Lower leg skin (tissue), 4 donors: ENCODE results near the gene MAP4K2. TPM values are rescaled to one million over a fixed set of nuclear protein-coding genes. Genes with fewer than 3 reads are reported as not detected.

Source experiments
- DNase-seq, 2 donors: peaks; one replicate each; pipeline ENCODE4 v3.0.0-alpha.2; 2019; ENCODE audit warnings: low spot score in 2 of 2
- H3K4me3 ChIP-seq: fragments of 200-600 bp; sonication (generic); 2 replicates; pipeline ENCODE4 v1.5.1; 2017; ENCODE audit warnings: mild to moderate bottlenecking, low read depth; ENCODE audit not compliant: poor library complexity, severe bottlenecking
- CTCF ChIP-seq, 3 donors: fragments of 450-650 bp; IDR thresholded peaks; one replicate each; pipeline ENCODE4 v1.5.1; 2016; ENCODE audit warnings: antibody characterized with exemption in 3 of 3, mild to moderate bottlenecking in 3 of 3, moderate library complexity in 2 of 3
- POLR2A ChIP-seq, 2 donors: fragments of 450-650 bp; IDR thresholded peaks; one replicate each; pipeline ENCODE4 v1.6.1; 2016 to 2017; ENCODE audit warnings: antibody characterized with exemption in 2 of 2, mild to moderate bottlenecking in 1 of 2, moderate library complexity in 1 of 2
- WGBS, 2 donors: methylation state at CpG; one replicate each; pipeline ENCODE4 v1.1.5; 2018; 5-methylcytosine and 5-hydroxymethylcytosine counted together
- intact Hi-C: fragments of 100-400 bp; cut with DNase I; formaldehyde crosslinking; loops from one replicate; pipeline ENCODE4 v1.15.0; 2023; ENCODE audit warnings: low total_unique reads
- total RNA-seq, 4 donors: library from RNA; depleted of rRNA; stranded (reverse); fragments of >200 nt; gene quantifications; one replicate each; pipeline ENCODE4 v1.1.0, GENCODE V29; 2016

MAP4K2 gene
- total RNA-seq, 4 donors from 2014 or later: 9.3 to 29.8 (median 19.5) TPM

GRCh38 chr11:64759131-64759721 lies 43.8 kb downstream of the MAP4K2 start:
- intact Hi-C loops: no loop called here
- DNase-seq: no peak
- TF ChIP-seq POLR2A (IDR thresholded peaks at IDR 0.05) (no peak), CTCF (IDR thresholded peaks at IDR 0.05) (no peak)
- H3K4me3 ChIP-seq: no peak overlapping the region
- WGBS, 2 donors: 68 to 76% methylated on average over 20 to 21 of the region's 21 CpGs

GRCh38 chr11:64758330-64759079 lies 44.5 kb downstream of the MAP4K2 start:
- TF ChIP-seq POLR2A (IDR thresholded peaks at IDR 0.05): no peak
- TF ChIP-seq CTCF (IDR thresholded peaks at IDR 0.05): no peak
- no peak overlapping the region for H3K4me3 ChIP-seq
- DNase-seq: no peak
- intact Hi-C loops: no loop called here
- 84 to 85% methylated on average over 13 to 15 of the region's 15 CpGs for WGBS, 2 donors

- no peak overlapping the region for H3K4me3 ChIP-seq
- intact Hi-C loops: no loop called here
- peak in 1 of 2 donors; percentile 83 for DNase-seq
- 85 to 90% methylated on average over 17 to 18 of the region's 19 CpGs for WGBS, 2 donors
- TF ChIP-seq POLR2A (IDR thresholded peaks at IDR 0.05) (no peak), CTCF (IDR thresholded peaks at IDR 0.05) (no peak)
These were observed 45.3 kb downstream of the MAP4K2 start for GRCh38 chr11:64757549-64758329.

GRCh38 chr11:64755681-64756361 lies 47.2 kb downstream of the MAP4K2 start:
- no peak overlapping the region for H3K4me3 ChIP-seq
- no peak for DNase-seq
- intact Hi-C loops: no loop called here
- TF ChIP-seq POLR2A (IDR thresholded peaks at IDR 0.05): no peak
- TF ChIP-seq CTCF (IDR thresholded peaks at IDR 0.05): no peak
- WGBS, 2 donors: 83 to 86% methylated on average over 13 of the region's 13 CpGs

GRCh38 chr11:64754919-64755662 lies 47.9 kb downstream of the MAP4K2 start:
- 90 to 91% methylated on average over 18 to 21 of the region's 21 CpGs for WGBS, 2 donors
- TF ChIP-seq CTCF (IDR thresholded peaks at IDR 0.05) (no peak), POLR2A (IDR thresholded peaks at IDR 0.05) (no peak)
- no peak overlapping the region for H3K4me3 ChIP-seq
- intact Hi-C loops: no loop called here
- DNase-seq: no peak
